Fibroblast of gingiva (primary cell): ENCODE measurements around the gene DISC1.
"Not testable (repeated sequence)": the region's sequence is repeated elsewhere in the genome, so short reads cannot be mapped to it uniquely, and the experiment has no call there.

ENCODE experiments used
- DNase-seq: peaks from one replicate; pipeline ENCODE4 v3.0.0-alpha.2; 2011; ENCODE audit warnings: low read depth

DISC1 gene

DNA sequence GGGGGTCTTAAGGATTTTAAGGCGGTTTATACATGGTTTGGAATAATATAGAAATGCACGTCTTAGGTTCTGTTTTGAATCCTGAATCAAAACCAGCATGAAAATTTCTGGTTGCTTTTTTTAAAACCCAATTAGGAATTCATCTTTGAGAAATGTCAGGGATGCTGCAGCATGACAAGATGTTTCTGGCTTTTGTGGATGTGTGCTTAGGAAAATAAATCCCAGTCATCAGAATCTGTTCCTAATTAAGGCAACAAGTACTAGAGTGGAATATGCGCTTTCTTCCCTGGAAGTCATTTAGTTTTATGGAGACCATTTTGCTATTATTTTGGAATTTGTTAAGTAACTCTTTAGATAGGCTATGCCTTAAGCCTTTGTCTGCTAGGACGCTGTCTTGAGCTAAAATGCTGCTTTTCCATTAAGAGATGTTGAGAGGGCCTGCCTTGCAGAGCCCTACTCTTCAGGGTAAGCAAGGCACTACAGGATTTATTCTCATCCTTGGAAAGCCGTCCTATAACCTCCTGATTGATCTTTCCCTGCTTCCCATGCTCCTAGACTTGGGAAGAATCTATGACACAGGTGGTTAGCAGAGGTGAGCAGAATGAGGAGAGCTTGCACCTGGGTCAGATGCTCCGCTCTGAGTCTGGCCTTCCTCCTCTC is 332.8 kb downstream of the DISC1 start:
- DNase-seq: peak; percentile 62

DNA sequence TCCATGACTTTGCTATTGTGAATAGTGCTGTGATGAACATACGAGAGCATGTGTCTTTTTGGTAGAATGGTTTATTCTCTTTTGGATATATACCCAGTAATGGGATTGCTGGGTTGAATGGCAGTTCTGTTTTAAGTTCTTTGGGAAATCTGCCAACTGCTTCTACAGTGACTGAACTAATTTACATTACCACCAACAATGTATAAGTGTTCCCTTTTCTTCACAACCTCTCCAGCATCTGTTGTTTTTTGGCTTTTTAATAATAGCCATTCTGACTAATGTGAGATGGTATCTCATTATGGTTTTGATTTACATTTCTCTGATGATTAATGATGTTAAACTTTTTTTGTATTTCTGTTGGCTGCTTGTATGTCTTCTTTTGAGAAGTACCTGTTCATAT is 335.2 kb downstream of the DISC1 start:
- DNase-seq: not testable (repeated sequence)

- DNase-seq: no peak
These were observed 336.0 kb downstream of the DISC1 start for GRCh38 chr1:231962636-231963035.

DNA sequence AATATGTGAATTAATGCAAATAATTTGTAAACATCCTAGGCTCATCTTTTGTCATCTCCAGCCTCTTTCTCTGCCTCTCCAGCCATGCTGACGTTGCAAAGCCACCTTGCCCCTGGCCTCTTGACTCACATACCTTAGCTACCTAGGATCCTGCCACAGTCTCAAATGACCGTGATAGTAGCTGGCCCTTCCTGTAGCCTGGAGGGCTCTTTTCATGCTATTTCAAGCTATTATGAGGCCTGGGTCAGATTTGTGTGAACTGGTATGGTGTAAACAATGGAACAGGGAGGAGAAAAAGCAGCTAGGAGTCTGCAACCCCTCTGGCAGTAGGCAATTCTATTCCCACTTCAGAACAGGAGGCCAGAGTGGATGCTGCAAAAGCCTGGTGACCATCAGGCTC is 337.7 kb downstream of the DISC1 start:
- no peak for DNase-seq

GRCh38 chr1:231964961-231965360 is 338.4 kb downstream of the DISC1 start:
- DNase-seq: no peak

- DNase-seq: no peak
These were observed 339.0 kb downstream of the DISC1 start for GRCh38 chr1:231965615-231966014.

DNA sequence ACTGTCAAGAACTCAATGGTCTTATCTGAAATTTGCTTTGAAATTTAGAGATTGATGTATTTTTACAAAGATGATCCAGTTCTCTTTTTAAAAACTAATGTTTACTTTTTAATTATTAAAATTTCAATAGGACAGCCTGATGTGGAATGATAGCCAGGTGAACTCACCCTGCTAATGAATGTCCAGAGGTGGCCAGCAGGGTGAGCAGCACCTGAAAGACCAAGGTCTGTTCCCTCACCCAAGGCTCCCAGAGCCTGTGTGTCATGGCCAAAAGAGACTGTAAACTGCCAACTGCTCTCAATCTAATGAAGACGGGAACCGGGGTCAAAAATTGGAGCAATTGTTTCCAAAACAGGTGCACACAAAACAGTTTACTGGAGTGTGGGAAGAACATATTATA is 340.4 kb downstream of the DISC1 start:
- no peak for DNase-seq

GRCh38 chr1:231969076-231969475 is 342.5 kb downstream of the DISC1 start:
- no peak for DNase-seq

- DNase-seq: not testable (repeated sequence)
These were observed 343.2 kb downstream of the DISC1 start for GRCh38 chr1:231969761-231970160.

GRCh38 chr1:231970684-231971083 is 344.1 kb downstream of the DISC1 start:
- DNase-seq: no peak

GRCh38 chr1:231971397-231972110 is 345.0 kb downstream of the DISC1 start:
- DNase-seq: no peak

DNA sequence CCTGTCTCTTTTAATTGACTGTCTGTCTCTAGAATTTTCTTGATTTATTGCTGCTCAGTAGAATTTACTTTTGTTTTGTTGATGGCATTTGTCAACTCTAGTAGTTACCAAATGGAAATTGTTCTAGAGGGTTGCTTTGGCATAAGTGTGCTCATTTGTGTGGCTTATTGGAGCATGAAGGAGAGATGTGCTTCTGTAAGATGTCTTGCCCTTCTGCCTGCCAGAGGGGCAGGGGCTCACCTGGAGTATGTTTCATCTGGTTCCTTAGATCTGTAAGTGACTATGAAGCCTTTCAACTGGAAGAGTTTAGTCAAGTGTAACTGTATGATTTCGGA is 345.5 kb downstream of the DISC1 start:
- DNase-seq: no peak

- DNase-seq: no peak
These were observed 347.2 kb downstream of the DISC1 start for GRCh38 chr1:231973830-231974229.

GRCh38 chr1:231976231-231976630 is 349.6 kb downstream of the DISC1 start:
- DNase-seq: no peak

GRCh38 chr1:231981675-231982074 is 355.1 kb downstream of the DISC1 start:
- no peak for DNase-seq

GRCh38 chr1:231982871-231983587 is 356.4 kb downstream of the DISC1 start:
- DNase-seq: no peak

DNA sequence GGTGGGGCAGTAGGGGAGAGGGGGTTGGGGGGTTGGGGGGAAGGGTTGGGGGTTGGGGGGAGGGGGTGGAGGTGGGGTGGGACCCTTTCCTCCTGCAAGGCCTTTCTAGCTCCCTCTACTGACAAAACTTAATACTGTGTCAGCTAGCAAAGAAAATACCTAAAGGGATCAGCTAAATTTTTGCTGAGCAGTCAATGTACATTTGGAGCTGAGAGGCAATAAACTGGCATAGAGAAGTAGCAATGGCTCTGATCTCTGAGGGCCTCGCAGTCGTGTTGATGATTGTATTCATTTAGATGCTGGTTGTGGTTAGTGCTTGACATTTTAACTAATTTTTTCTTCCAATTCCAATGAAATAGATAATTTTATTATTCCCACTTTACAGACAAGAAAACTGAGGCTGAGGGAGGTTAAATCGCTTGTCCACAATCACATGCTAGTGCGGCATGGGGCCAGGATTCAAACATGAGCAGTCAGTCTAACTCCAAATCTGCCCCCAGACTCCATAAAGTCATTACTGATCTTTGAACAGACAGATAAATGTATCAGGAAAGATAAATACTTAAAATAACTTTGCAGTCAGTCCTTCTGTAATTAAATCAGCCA is 357.1 kb downstream of the DISC1 start:
- DNase-seq: no peak

DNA sequence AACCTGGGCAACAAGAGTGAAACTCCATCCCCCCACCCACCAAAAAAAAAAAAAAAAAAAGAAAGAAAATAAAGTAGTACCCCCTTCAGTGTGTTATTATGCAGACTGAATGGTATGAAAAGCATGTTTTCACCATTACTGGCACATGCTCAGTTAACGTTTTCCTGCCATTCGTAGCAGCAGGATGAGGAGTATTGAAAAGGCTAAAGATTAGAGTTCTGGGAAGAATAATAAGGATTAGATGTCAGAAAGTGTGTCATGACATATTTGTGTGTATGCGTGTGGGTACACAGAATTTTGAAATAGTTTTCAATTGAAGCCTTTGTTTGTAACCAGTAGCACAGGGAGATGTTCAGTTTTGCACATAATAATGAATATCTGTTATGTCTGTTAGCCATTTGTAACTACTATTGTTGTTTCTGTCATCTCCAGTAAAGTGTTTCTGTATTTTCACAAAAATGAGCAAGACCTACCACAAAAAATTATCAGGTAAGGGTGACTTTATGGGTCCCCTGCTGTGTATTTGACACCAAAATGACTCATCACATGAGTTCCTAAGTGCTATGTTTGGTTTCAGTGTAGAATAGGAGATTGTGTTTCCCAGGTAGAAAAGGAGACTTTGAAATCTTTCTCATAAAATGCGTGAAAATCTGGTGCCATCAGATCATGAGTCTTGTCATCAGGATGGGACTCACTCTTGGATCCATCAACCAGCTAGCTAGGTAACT is 358.9 kb downstream of the DISC1 start:
- DNase-seq: no peak

- peak; percentile 74 for DNase-seq
These were observed 360.2 kb downstream of the DISC1 start for GRCh38 chr1:231986631-231987336.

GRCh38 chr1:231990388-231990787 is 363.8 kb downstream of the DISC1 start:
- DNase-seq: no peak

GRCh38 chr1:231991231-231991630 is 364.6 kb downstream of the DISC1 start:
- DNase-seq: no peak
